Large intestine (tissue), 3 donors: ENCODE measurements around the gene CDX1. TPM values are rescaled to one million over a fixed set of nuclear protein-coding genes. Genes with fewer than 3 reads are reported as not detected.

Source experiments
- DNase-seq, 2 donors: peaks; one replicate each; pipeline versions ENCODE4 v3.0.0 to v3.0.0-alpha.2; 2013
- H3K27ac ChIP-seq: one replicate; pipeline ENCODE4 v1.5.1; 2013; ENCODE audit warnings: low read length
- H3K27me3 ChIP-seq: 2 replicates; pipeline ENCODE4 v1.6.1; 2013; ENCODE audit warnings: low read length; ENCODE audit not compliant: control insufficient read depth, insufficient read depth
- H3K36me3 ChIP-seq: 2 replicates; pipeline ENCODE4 v1.6.1; 2013; ENCODE audit warnings: low read length; ENCODE audit not compliant: control insufficient read depth, insufficient read depth
- H3K4me1 ChIP-seq: one replicate; pipeline ENCODE4 v1.6.1; 2013; ENCODE audit warnings: low read length; ENCODE audit not compliant: control insufficient read depth, insufficient read depth
- H3K4me3 ChIP-seq: one replicate; pipeline ENCODE4 v1.5.1; 2013; ENCODE audit warnings: low read length
- H3K9me3 ChIP-seq: one replicate; pipeline ENCODE4 v1.6.1; 2013; ENCODE audit warnings: mild to moderate bottlenecking, low read depth, low read length, moderate library complexity; ENCODE audit not compliant: control insufficient read depth
- WGBS: methylation state at CpG from one replicate; pipeline ENCODE4 v1.1.5; 2013; ENCODE audit warnings: low lambda C conversion rate; ENCODE audit not compliant: insufficient coverage; 5-methylcytosine and 5-hydroxymethylcytosine counted together
- polyA plus RNA-seq: library from polyadenylated mRNA; unstranded; fragments of 120-200 nt; gene quantifications from one replicate; pipeline ENCODE4 v1.2.1, GENCODE V29; 2013

Gene CDX1
- polyA plus RNA-seq, 1 donor, result 196 TPM

GRCh38 chr5:150144879-150145278, 21.7 kb upstream of the CDX1 start:
- H3K4me1 ChIP-seq, result peaks cover 43% of the 10 kb centered on the region
- H3K9me3 ChIP-seq, result no peaks in the 10 kb centered on the region
- H3K27ac ChIP-seq, result peak overlapping the region; percentile 59
- DNase-seq, result no peak
- no peaks in the 10 kb centered on the region for H3K36me3 ChIP-seq
- no peak overlapping the region for H3K4me3 ChIP-seq
- no peaks in the 10 kb centered on the region for H3K27me3 ChIP-seq
- WGBS, result 90% methylated on average over 2 of the region's 4 CpGs

GRCh38 chr5:150146235-150146634, 20.3 kb upstream of the CDX1 start:
- H3K4me1 ChIP-seq, result peaks cover 33% of the 10 kb centered on the region
- WGBS, result no CpG with 5 or more reads among the region's 5 CpGs
- no peaks in the 10 kb centered on the region for H3K36me3 ChIP-seq
- no peak overlapping the region for H3K27ac ChIP-seq
- no peak overlapping the region for H3K4me3 ChIP-seq
- H3K27me3 ChIP-seq, result no peaks in the 10 kb centered on the region
- no peak for DNase-seq
- H3K9me3 ChIP-seq, result no peaks in the 10 kb centered on the region

GRCh38 chr5:150146862-150147601, 19.5 kb upstream of the CDX1 start:
- no CpG with 5 or more reads among the region's 14 CpGs for whole genome bisulfite sequencing
- no peak for DNase-seq
- H3K4me1 ChIP-seq, result peaks cover 25% of the 10 kb centered on the region
- no peak overlapping the region for H3K27ac ChIP-seq
- no peak overlapping the region for H3K4me3 ChIP-seq
- no peaks in the 10 kb centered on the region for H3K36me3 ChIP-seq
- H3K9me3 ChIP-seq, result no peaks in the 10 kb centered on the region
- H3K27me3 ChIP-seq, result no peaks in the 10 kb centered on the region

GRCh38 chr5:150147670-150148069, 18.9 kb upstream of the CDX1 start:
- H3K4me3 ChIP-seq, result no peak overlapping the region
- no peak overlapping the region for H3K27ac ChIP-seq
- H3K36me3 ChIP-seq, result no peaks in the 10 kb centered on the region
- H3K4me1 ChIP-seq, result peaks cover 20% of the 10 kb centered on the region
- DNase-seq, result no peak
- WGBS, result no CpG with 5 or more reads among the region's 7 CpGs
- no peaks in the 10 kb centered on the region for H3K9me3 ChIP-seq
- no peaks in the 10 kb centered on the region for H3K27me3 ChIP-seq

GRCh38 chr5:150148117-150148927, 18.3 kb upstream of the CDX1 start:
- Histone ChIP-seq H3K27ac (no peak overlapping the region), H3K36me3 (no peaks in the 10 kb centered on the region), H3K4me1 (peaks cover 13% of the 10 kb centered on the region), H3K9me3 (no peaks in the 10 kb centered on the region), H3K27me3 (no peaks in the 10 kb centered on the region), H3K4me3 (no peak overlapping the region)
- DNase-seq, result no peak
- no CpG with 5 or more reads among the region's 11 CpGs for WGBS

GRCh38 chr5:150149618-150150017, 17.0 kb upstream of the CDX1 start:
- H3K27ac ChIP-seq, result no peak overlapping the region
- DNase-seq, result no peak
- H3K4me1 ChIP-seq, result peaks cover under 1% of the 10 kb centered on the region
- no peak overlapping the region for H3K4me3 ChIP-seq
- H3K36me3 ChIP-seq, result no peaks in the 10 kb centered on the region
- H3K27me3 ChIP-seq, result no peaks in the 10 kb centered on the region
- no peaks in the 10 kb centered on the region for H3K9me3 ChIP-seq

- no peaks in the 10 kb centered on the region for H3K4me1 ChIP-seq
- no peak overlapping the region for H3K4me3 ChIP-seq
- no peaks in the 10 kb centered on the region for H3K9me3 ChIP-seq
- no peaks in the 10 kb centered on the region for H3K27me3 ChIP-seq
- no CpG with 5 or more reads among the region's 12 CpGs for WGBS
- H3K27ac ChIP-seq, result no peak overlapping the region
- no peaks in the 10 kb centered on the region for H3K36me3 ChIP-seq
- DNase-seq, result no peak
These were observed 13.7 kb upstream of the CDX1 start for GRCh38 chr5:150152636-150153462.

GRCh38 chr5:150153483-150153882, 13.1 kb upstream of the CDX1 start:
- Histone ChIP-seq H3K27me3 (no peaks in the 10 kb centered on the region), H3K4me1 (no peaks in the 10 kb centered on the region), H3K36me3 (no peaks in the 10 kb centered on the region), H3K9me3 (no peaks in the 10 kb centered on the region), H3K27ac (no peak overlapping the region), H3K4me3 (peak overlapping the region; percentile 44)
- WGBS, result no CpG with 5 or more reads among the region's 2 CpGs
- DNase-seq, result no peak

- H3K9me3 ChIP-seq, result no peaks in the 10 kb centered on the region
- no CpG with 5 or more reads among the region's 9 CpGs for WGBS
- H3K36me3 ChIP-seq, result no peaks in the 10 kb centered on the region
- peak overlapping the region; percentile 44 for H3K4me3 ChIP-seq
- H3K27ac ChIP-seq, result peak overlapping the region; percentile 72
- DNase-seq, result no peak
- H3K4me1 ChIP-seq, result no peaks in the 10 kb centered on the region
- no peaks in the 10 kb centered on the region for H3K27me3 ChIP-seq
These were observed 12.5 kb upstream of the CDX1 start for GRCh38 chr5:150153957-150154617.

GRCh38 chr5:150154618-150155128, 11.9 kb upstream of the CDX1 start:
- no CpG with 5 or more reads among the region's 7 CpGs for WGBS
- H3K4me3 ChIP-seq, result peak overlapping the region; percentile 44
- DNase-seq, result no peak
- no peaks in the 10 kb centered on the region for H3K9me3 ChIP-seq
- no peaks in the 10 kb centered on the region for H3K4me1 ChIP-seq
- no peaks in the 10 kb centered on the region for H3K36me3 ChIP-seq
- peak overlapping the region; percentile 72 for H3K27ac ChIP-seq
- H3K27me3 ChIP-seq, result no peaks in the 10 kb centered on the region
